Upper lobe of left lung (tissue), 6 donors: Measurements from ENCODE around the gene VPS29. TPM values are rescaled to one million over a fixed set of nuclear protein-coding genes. Genes with fewer than 3 reads are reported as not detected.
A peak's percentile ranks its signal among the peaks of the same experiment; 100 is the strongest.
"Not testable (repeated sequence)": the region's sequence is repeated elsewhere in the genome, so short reads cannot be mapped to it uniquely, and the experiment has no call there.

Experiments used
- ATAC-seq, 2 donors: fragments of 200-7000 bp; cut with Tn5 transposase; one replicate each; pipeline ENCODE4 v1.9.1; 2022; ENCODE audit warnings: mild to moderate bottlenecking in 2 of 2, moderate library complexity in 2 of 2; ENCODE audit not compliant: low FRiP score in 2 of 2
- DNase-seq, 2 donors: peaks; one replicate each; pipeline ENCODE4 v3.0.0-alpha.2; 2019 to 2020
- H3K27ac ChIP-seq, 4 donors: fragments of 200-600 bp; sonication (generic); one replicate each; pipeline ENCODE4 v1.5.1; 2016 to 2019
- H3K27me3 ChIP-seq, 4 donors: fragments of 200-600 bp; sonication (generic); one replicate each; pipeline ENCODE4 v1.5.1; 2017 to 2019
- H3K36me3 ChIP-seq, 4 donors: fragments of 200-600 bp; sonication (generic); one replicate each; pipeline ENCODE4 v1.5.1; 2016 to 2019
- H3K4me1 ChIP-seq, 4 donors: fragments of 200-600 bp; sonication (generic); one replicate each; pipeline ENCODE4 v1.5.1; 2018 to 2019
- H3K4me3 ChIP-seq, 4 donors: fragments of 200-600 bp; sonication (generic); one replicate each; pipeline ENCODE4 v1.5.1; 2017 to 2019; ENCODE audit warnings: mild to moderate bottlenecking in 2 of 4, moderate library complexity in 1 of 4
- H3K9me3 ChIP-seq, 4 donors: fragments of 200-600 bp; sonication (generic); one replicate each; pipeline ENCODE4 v1.5.1; 2018 to 2019
- EP300 ChIP-seq, 4 donors: sonication (generic); formaldehyde crosslinking; IDR thresholded peaks; one replicate each; pipeline ENCODE4 v1.5.1; 2017; ENCODE audit warnings: antibody characterized with exemption in 4 of 4, control low read depth in 2 of 4
- POLR2A ChIP-seq, 4 donors: fragments of 450-650 bp; IDR thresholded peaks; one replicate each; pipeline ENCODE4 v1.5.1; 2016 to 2017; ENCODE audit warnings: antibody characterized with exemption in 4 of 4, mild to moderate bottlenecking in 2 of 4
- POLR2AphosphoS5 ChIP-seq, 2 donors: sonication (generic); formaldehyde crosslinking; IDR thresholded peaks; one replicate each; pipeline ENCODE4 v1.5.1; 2017; ENCODE audit warnings: antibody characterized with exemption in 2 of 2
- WGBS, 2 donors: methylation state at CpG; one replicate each; pipeline ENCODE4 v1.1.5; 2017 to 2018; 5-methylcytosine and 5-hydroxymethylcytosine counted together
- total RNA-seq, 6 donors: library from RNA; depleted of rRNA in 4 of 6; stranded (reverse); fragments of >200 nt in 4 of 6; gene quantifications; one replicate each; pipeline versions ENCODE4 v1.1.0 to v1.2.1, GENCODE V29; 2016 to 2021
- TF ChIP-seq, protein P1 (sequence below), 6 experiments: fragments of 450-650 bp in 4 of 6; fragments of 200-600 bp in 2 of 6; sonication (generic) in 2 of 6; IDR thresholded peaks; one replicate each; pipeline ENCODE4 v1.5.1; 2016 to 2019; ENCODE audit warnings: antibody characterized with exemption in 6 of 6
- donor health status: DM: no; HTN: no; CAD: no; lungs with moderate emphysema.
- donor health status: DM: no; HTN: yes; CAD: no; lungs with severe emphysema.

Gene VPS29
- total RNA-seq, 6 donors from 2014 or later: 29.9 to 102 (median 86.7) TPM

DNA sequence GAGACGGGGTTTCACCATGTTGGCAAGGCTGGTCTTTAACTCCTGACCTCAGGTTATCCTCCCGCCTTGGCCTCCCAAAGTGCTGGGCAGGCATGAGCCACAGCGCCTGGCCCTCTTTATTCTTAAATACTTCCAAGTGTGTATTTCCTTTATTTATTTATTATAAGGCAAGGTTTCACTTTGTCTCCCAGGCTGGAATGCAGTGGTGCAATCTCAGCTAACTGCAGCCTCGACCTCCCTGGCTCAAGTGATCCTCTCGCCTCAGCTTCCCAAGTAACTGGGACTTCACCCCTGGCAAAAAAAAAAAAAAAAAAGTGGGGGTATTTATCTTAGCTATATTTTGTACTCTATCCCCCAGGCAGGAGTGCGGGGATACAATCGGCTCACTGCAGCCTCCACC is 26.5 kb downstream of the VPS29 start:
- no peaks in the 10 kb centered on the region for H3K4me1 ChIP-seq
- WGBS, 2 donors: 94% methylated on average over 7 of the region's 7 CpGs
- H3K9me3 ChIP-seq: no peaks in the 10 kb centered on the region
- ATAC-seq (no peak), DNase-seq (no peak)
- peaks cover 0 to under 1% (median 0%) of the 10 kb centered on the region in 4 donors for H3K36me3 ChIP-seq
- no peaks in the 10 kb centered on the region for H3K27me3 ChIP-seq
- no peak overlapping the region for H3K27ac ChIP-seq
- no peak overlapping the region for H3K4me3 ChIP-seq
- TF ChIP-seq, protein P1, sequence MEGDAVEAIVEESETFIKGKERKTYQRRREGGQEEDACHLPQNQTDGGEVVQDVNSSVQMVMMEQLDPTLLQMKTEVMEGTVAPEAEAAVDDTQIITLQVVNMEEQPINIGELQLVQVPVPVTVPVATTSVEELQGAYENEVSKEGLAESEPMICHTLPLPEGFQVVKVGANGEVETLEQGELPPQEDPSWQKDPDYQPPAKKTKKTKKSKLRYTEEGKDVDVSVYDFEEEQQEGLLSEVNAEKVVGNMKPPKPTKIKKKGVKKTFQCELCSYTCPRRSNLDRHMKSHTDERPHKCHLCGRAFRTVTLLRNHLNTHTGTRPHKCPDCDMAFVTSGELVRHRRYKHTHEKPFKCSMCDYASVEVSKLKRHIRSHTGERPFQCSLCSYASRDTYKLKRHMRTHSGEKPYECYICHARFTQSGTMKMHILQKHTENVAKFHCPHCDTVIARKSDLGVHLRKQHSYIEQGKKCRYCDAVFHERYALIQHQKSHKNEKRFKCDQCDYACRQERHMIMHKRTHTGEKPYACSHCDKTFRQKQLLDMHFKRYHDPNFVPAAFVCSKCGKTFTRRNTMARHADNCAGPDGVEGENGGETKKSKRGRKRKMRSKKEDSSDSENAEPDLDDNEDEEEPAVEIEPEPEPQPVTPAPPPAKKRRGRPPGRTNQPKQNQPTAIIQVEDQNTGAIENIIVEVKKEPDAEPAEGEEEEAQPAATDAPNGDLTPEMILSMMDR (IDR thresholded peaks at IDR 0.05): no peak
- TF ChIP-seq POLR2A (IDR thresholded peaks at IDR 0.05): no peak
- no peak for TF ChIP-seq POLR2AphosphoS5 (IDR thresholded peaks at IDR 0.05)
- TF ChIP-seq EP300 (IDR thresholded peaks at IDR 0.05): no peak

DNA sequence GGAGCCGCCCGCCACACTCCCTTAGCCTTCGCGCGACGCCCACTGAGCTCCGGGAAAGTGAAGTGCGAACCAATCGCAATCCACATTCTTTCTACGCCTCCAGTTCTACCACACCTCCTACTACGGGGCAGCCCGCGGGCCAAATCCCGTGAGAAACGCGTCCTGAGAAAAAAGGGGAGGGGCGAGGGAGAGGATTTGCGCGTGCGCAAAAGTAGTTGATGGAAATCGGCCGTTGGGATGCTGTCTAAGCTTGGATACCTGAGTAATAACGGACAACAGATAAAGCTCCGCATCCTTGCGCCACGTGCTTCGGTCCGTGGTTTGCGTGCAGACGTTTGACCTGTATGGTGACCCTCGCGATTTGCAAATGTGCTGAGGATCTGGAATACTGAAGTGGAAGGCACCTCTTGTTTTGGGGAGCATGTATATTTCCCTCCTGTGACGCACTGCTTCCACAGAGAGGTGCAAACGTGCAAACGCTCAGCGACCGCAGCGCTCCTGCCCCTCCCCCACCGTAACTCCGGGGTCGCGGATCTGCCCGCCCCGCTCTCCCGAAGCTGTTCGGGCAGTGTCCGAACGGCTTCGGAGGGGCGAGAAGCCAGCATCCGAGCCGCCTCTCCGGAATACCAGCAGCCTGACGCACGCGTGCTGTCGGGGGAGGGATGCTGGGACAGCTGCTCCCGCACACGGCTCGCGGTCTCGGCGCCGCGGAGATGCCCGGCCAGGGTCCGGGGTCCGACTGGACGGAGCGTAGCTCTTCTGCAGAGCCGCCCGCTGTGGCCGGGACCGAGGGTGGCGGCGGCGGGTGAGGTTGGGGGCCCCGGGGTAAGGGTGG is 33.5 kb downstream of the VPS29 start, which contains the start of the genes FAM216A and GPN3:
FAM216A (plus strand) TSS at position 632 of the 835 bp plus-strand sequence; CDS start at position 663, 31 bp downstream.
GPN3 (minus strand) TSS at position 44 of the 835 bp plus-strand sequence. CDS start 54 bp downstream, outside the sequence.
- DNase-seq: peak; percentile 93 to 96
- Histone ChIP-seq H3K4me1 (peaks cover 18 to 28% (median 21%) of the 10 kb centered on the region in 4 donors), H3K36me3 (peaks cover 0 to 18% (median 8%) of the 10 kb centered on the region in 4 donors), H3K27ac (peak within 1 kb of the TSS; percentile 87 to 94 (median 90)), H3K9me3 (no peaks in the 10 kb centered on the region), H3K4me3 (peak within 1 kb of the TSS; percentile 71 to 93 (median 92)), H3K27me3 (no peaks in the 10 kb centered on the region)
- TF ChIP-seq POLR2A (IDR thresholded peaks at IDR 0.05) (peak in 1 of 4 donors; percentile 7), POLR2AphosphoS5 (IDR thresholded peaks at IDR 0.05) (peak; percentile 89 to 98), EP300 (IDR thresholded peaks at IDR 0.05) (peak in 1 of 4 donors; percentile 81)
- TF ChIP-seq, protein P1 (IDR thresholded peaks at IDR 0.05): no peak
- WGBS, 2 donors: 1 to 2% methylated on average over 42 to 53 of the region's 78 CpGs
- ATAC-seq: peak; percentile 97 to 98

DNA sequence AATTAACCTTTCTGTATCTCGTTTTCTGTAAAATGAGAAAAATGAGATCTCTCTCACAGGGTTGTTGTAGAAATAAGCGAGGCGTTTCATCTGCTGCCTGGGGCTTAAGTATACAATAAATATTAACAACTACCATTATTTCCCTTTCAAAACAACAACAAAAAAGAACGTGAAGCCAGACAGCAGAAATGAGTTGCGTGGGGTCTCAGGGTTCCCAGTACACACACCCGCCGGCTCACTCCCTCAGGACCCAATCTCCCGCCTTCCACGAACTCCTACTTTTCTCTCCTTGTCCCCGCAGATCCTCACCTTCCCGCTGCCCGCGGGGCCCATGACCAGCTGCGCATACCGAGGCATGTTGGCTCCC is 34.1 kb downstream of the VPS29 start:
- Histone ChIP-seq H3K36me3 (peaks cover 0 to 22% (median 10%) of the 10 kb centered on the region in 4 donors), H3K4me3 (peak overlapping the region; percentile 71 to 93 (median 92)), H3K27ac (peak overlapping the region; percentile 87 to 94 (median 90)), H3K4me1 (peaks cover 18 to 28% (median 21%) of the 10 kb centered on the region in 4 donors), H3K27me3 (no peaks in the 10 kb centered on the region), H3K9me3 (no peaks in the 10 kb centered on the region)
- ATAC-seq (no peak), DNase-seq (no peak)
- TF ChIP-seq, protein P1 (IDR thresholded peaks at IDR 0.05): no peak
- TF ChIP-seq POLR2AphosphoS5 (IDR thresholded peaks at IDR 0.05): no peak
- peak in 3 of 4 donors; percentile 74 to 87 (median 85) for TF ChIP-seq POLR2A (IDR thresholded peaks at IDR 0.05)
- TF ChIP-seq EP300 (IDR thresholded peaks at IDR 0.05): no peak
- WGBS, 2 donors: 0 to 2% methylated on average over 15 of the region's 15 CpGs

DNA sequence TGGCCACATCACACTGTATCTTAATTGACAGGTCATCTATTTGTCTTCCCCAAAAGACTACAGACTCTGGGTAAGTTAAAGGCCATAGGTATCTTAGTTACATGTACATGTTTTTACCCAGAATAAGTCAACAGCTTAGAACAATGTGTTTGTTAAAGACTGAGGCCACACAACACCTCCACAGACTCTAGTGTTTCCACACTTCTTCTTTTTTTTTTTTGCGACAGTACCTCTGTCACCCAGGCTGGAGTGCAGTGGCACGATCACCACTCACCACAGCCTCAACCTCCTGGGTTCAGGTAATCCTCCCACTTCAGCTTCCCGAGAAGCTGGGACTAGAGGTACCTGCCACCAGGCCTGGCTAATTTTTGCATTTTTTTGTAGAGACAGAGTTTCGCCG is 35.1 kb downstream of the VPS29 start:
- Histone ChIP-seq H3K27me3 (no peaks in the 10 kb centered on the region), H3K36me3 (peaks cover 0 to 31% (median 11%) of the 10 kb centered on the region in 4 donors), H3K4me3 (peak overlapping the region in 2 of 4 donors; percentile 93), H3K27ac (peak overlapping the region in 1 of 4 donors; percentile 94), H3K9me3 (no peaks in the 10 kb centered on the region), H3K4me1 (peaks cover 18 to 28% (median 21%) of the 10 kb centered on the region in 4 donors)
- 56 to 72% methylated on average over 5 of the region's 5 CpGs for whole genome bisulfite sequencing, 2 donors
- DNase-seq (no peak), ATAC-seq (no peak)
- TF ChIP-seq POLR2AphosphoS5 (IDR thresholded peaks at IDR 0.05): no peak
- no peak for TF ChIP-seq EP300 (IDR thresholded peaks at IDR 0.05)
- no peak for TF ChIP-seq POLR2A (IDR thresholded peaks at IDR 0.05)
- TF ChIP-seq, protein P1 (IDR thresholded peaks at IDR 0.05): no peak

DNA sequence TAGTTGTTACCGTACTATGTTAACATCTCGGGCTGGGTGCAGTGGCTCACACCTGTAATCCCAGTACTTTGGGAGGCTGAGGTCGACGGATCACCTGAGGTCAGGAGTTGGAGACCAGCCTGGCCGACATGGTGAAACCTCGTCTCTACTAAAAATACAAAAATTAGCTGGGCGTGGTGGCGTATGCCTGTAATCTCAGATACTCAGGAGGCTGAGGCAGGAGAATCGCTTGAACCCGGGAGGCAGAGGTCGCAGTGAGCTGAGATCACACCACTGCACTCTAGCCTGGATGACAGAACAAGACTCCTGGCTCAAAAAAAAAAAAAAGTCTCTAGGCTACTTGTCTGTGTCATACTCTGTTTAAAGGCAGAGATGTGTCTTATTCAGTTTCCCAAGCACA is 36.1 kb downstream of the VPS29 start:
- not testable (repeated sequence) for H3K9me3 ChIP-seq, H3K27ac ChIP-seq, H3K27me3 ChIP-seq, DNase-seq, H3K4me3 ChIP-seq, ATAC-seq
- peaks cover 0 to 36% (median 11%) of the 10 kb centered on the region in 4 donors for H3K36me3 ChIP-seq
- peaks cover 18 to 28% (median 21%) of the 10 kb centered on the region in 4 donors for H3K4me1 ChIP-seq
- WGBS, 2 donors: 94 to 96% methylated on average over 11 of the region's 11 CpGs
